ENCODE data around the gene LRIG1.

- TF ChIP-seq ZKSCAN1 (IDR thresholded peaks at IDR 0.05; ENCODE audit: low read depth, low read length) = no peak
- TF ChIP-seq ZNF274 (IDR thresholded peaks at IDR 0.05; ENCODE audit: borderline replicate concordance, low read depth, low read length) = no peak
- TF ChIP-seq GABPA (tag; conservative IDR thresholded peaks at IDR 0.05; ENCODE audit: low read depth) = no peak
- no peak for TF ChIP-seq ZBTB12 (CRISPR knock-in tag; IDR thresholded peaks at IDR 0.05)
- TF ChIP-seq SMC3 (conservative IDR thresholded peaks at IDR 0.05; ENCODE audit: insufficient read depth, low read depth, low read length) = no peak
- no peak for TF ChIP-seq RNF2 (IDR thresholded peaks at IDR 0.05)
- no peak for TF ChIP-seq TAF1 (IDR thresholded peaks at IDR 0.05; ENCODE audit: control insufficient read depth, extremely low read depth, insufficient read depth, low read length, severe bottlenecking)
- TF ChIP-seq MED1 (CRISPR knock-in tag; IDR thresholded peaks at IDR 0.05; ENCODE audit: borderline replicate concordance) = no peak
- no peak for TF ChIP-seq ZNF785 (CRISPR knock-in tag; IDR thresholded peaks at IDR 0.05)
- TF ChIP-seq CTCF (IDR thresholded peaks at IDR 0.05 in 2 of 3, conservative IDR thresholded peaks at IDR 0.05 in 1 of 3; ENCODE audit: insufficient read depth in 2 of 3, low read depth in 1 of 3, low read length in 3 of 3) = no peak
- TF ChIP-seq ARID2 (IDR thresholded peaks at IDR 0.05) = no peak
These were observed 108.3 kb downstream of the LRIG1 start for GRCh38 chr3:66392512-66392911.
